Neuronal stem cell (in vitro differentiated cells): ENCODE data around the gene PCDHGA12.
"Not testable (repeated sequence)": the region's sequence is repeated elsewhere in the genome, so short reads cannot be mapped to it uniquely, and the experiment has no call there.

Experiments
- DNase-seq: peaks from one replicate; pipeline ENCODE4 v3.0.0-alpha.2; 2013; ENCODE audit warnings: low spot score
- H2AFZ ChIP-seq: one replicate; pipeline ENCODE4 v1.6.1; 2013; ENCODE audit warnings: mild to moderate bottlenecking, low read length, inconsistent platforms
- H2AK5ac ChIP-seq: 2 replicates; pipeline ENCODE4 v1.6.1; 2013; ENCODE audit warnings: low read depth, mild to moderate bottlenecking, inconsistent platforms, low read length, moderate library complexity, mixed read lengths
- H2BK120ac ChIP-seq: 2 replicates; pipeline ENCODE4 v1.6.1; 2013; ENCODE audit warnings: low read depth, mild to moderate bottlenecking, inconsistent platforms, low read length, moderate library complexity, mixed read lengths
- H2BK12ac ChIP-seq: one replicate; pipeline ENCODE4 v1.6.1; 2013; ENCODE audit warnings: low read length, inconsistent platforms
- H2BK15ac ChIP-seq: 2 replicates; pipeline ENCODE4 v1.6.1; 2013; ENCODE audit warnings: mild to moderate bottlenecking, low read length, inconsistent platforms, mixed read lengths
- H2BK5ac ChIP-seq: one replicate; pipeline ENCODE4 v1.6.1; 2013; ENCODE audit warnings: inconsistent platforms, mild to moderate bottlenecking, low read length, moderate library complexity
- H3K14ac ChIP-seq: one replicate; pipeline ENCODE4 v1.6.1; 2013; ENCODE audit warnings: low read length, inconsistent platforms
- H3K18ac ChIP-seq: 2 replicates; pipeline ENCODE4 v1.6.1; 2013; ENCODE audit warnings: low read length, inconsistent platforms
- H3K23ac ChIP-seq: 2 replicates; pipeline ENCODE4 v1.6.1; 2013; ENCODE audit warnings: low read depth, mild to moderate bottlenecking, mixed read lengths, low read length, inconsistent platforms; ENCODE audit not compliant: poor library complexity
- H3K27ac ChIP-seq: replicated peaks from 3 replicates; pipeline ENCODE4 v1.5.1; 2013; ENCODE audit warnings: low read length, inconsistent platforms
- H3K27me3 ChIP-seq, 3 experiments: 2 replicates each; pipeline ENCODE4 v1.6.1; 2013; ENCODE audit warnings: low read length in 3 of 3, mild to moderate bottlenecking in 2 of 3, inconsistent platforms in 1 of 3, low read depth in 1 of 3, mixed read lengths in 1 of 3, moderate library complexity in 1 of 3; ENCODE audit not compliant: control insufficient read depth in 3 of 3, insufficient read depth in 3 of 3
- H3K36me3 ChIP-seq, 2 donors: replicated peaks in 1 of 2; 2 replicates each; pipeline ENCODE4 v1.6.1; 2013; ENCODE audit warnings: low read length in 2 of 2; ENCODE audit not compliant: control insufficient read depth in 2 of 2, insufficient read depth in 2 of 2
- H3K4ac ChIP-seq: 2 replicates; pipeline ENCODE4 v1.6.1; 2013; ENCODE audit warnings: inconsistent platforms, mild to moderate bottlenecking, low read length, moderate library complexity
- H3K4me1 ChIP-seq, 2 donors: 1 replicate in 1 of 2; 2 replicates in 1 of 2; pipeline ENCODE4 v1.6.1; 2013; ENCODE audit warnings: low read length in 2 of 2, low read depth in 1 of 2; ENCODE audit not compliant: control insufficient read depth in 2 of 2, insufficient read depth in 1 of 2
- H3K4me2 ChIP-seq: one replicate; pipeline ENCODE4 v1.6.1; 2013; ENCODE audit warnings: mild to moderate bottlenecking, low read length, inconsistent platforms; ENCODE audit not compliant: insufficient read depth, poor library complexity, severe bottlenecking
- H3K4me3 ChIP-seq, 2 donors: 2 replicates each; pipeline ENCODE4 v1.5.1; 2013; ENCODE audit warnings: low read length in 2 of 2, mild to moderate bottlenecking in 2 of 2, inconsistent platforms in 1 of 2, moderate library complexity in 1 of 2
- H3K79me1 ChIP-seq: one replicate; pipeline ENCODE4 v1.6.1; 2013; ENCODE audit warnings: low read depth, mild to moderate bottlenecking, inconsistent platforms, low read length, moderate library complexity
- H3K9ac ChIP-seq: one replicate; pipeline ENCODE4 v1.6.1; 2013; ENCODE audit warnings: mild to moderate bottlenecking, low read depth, low read length, inconsistent platforms; ENCODE audit not compliant: poor library complexity
- H3K9me3 ChIP-seq, 2 donors: replicated peaks in 1 of 2; 2 replicates each; pipeline versions ENCODE3 to v1.6.1; 2013; ENCODE audit warnings: low read length in 2 of 2, mild to moderate bottlenecking in 2 of 2, inconsistent platforms in 1 of 2, low read depth in 1 of 2, mixed read lengths in 1 of 2, moderate library complexity in 1 of 2; ENCODE audit not compliant: control insufficient read depth in 2 of 2, insufficient read depth in 1 of 2
- H4K8ac ChIP-seq: one replicate; pipeline ENCODE4 v1.6.1; 2013; ENCODE audit warnings: low read depth, mild to moderate bottlenecking, inconsistent platforms, low read length, moderate library complexity
- H4K91ac ChIP-seq: one replicate; pipeline ENCODE4 v1.6.1; 2013; ENCODE audit warnings: low read length, low read depth, mild to moderate bottlenecking, inconsistent platforms; ENCODE audit not compliant: poor library complexity
- WGBS, 2 donors: extraction: QIAGEN DNeasy Blood & Tissue Kit; methylation state at CpG; one replicate each; pipeline ENCODE4 v1.1.7; 2013; ENCODE audit warnings: missing lambda C conversion rate in 2 of 2, mixed read lengths in 1 of 2; ENCODE audit not compliant: insufficient read length in 2 of 2, insufficient replicate concordance in 1 of 2; ENCODE audit errors: extremely low coverage in 2 of 2; 5-methylcytosine and 5-hydroxymethylcytosine counted together

PCDHGA12 gene

DNA sequence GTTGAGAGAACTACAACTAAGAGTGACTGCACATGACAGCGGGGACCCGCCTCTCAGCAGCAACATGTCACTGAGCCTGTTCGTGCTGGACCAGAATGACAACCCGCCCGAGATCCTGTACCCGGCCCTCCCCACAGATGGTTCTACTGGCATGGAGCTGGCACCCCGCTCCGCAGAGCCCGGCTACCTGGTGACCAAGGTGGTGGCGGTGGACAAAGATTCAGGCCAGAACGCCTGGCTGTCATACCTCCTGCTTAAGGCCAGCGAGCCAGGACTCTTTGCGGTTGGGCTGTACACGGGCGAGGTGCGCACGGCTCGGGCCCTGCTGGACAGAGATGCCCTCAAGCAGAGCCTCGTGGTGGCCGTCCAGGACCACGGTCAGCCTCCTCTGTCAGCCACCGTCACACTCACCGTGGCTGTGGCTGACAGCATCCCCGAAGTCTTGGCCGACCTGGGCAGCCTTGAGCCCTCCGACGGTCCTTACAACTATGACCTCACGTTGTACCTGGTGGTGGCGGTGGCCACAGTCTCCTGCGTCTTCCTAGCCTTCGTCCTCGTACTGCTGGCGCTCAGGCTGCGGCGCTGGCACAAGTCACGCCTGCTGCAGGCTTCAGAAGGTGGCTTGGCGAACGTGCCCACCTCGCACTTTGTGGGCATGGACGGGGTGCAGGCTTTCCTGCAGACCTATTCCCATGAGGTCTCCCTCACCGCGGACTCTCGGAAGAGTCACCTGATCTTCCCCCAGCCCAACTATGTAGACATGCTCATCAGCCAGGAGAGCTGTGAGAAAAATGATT, 45.6 kb upstream of the PCDHGA12 start:
- no peak for DNase-seq
- peaks cover 3% of the 10 kb centered on the region for H3K79me1 ChIP-seq
- no peak overlapping the region for H3K18ac ChIP-seq
- no peak overlapping the region for H2AFZ ChIP-seq
- H3K9me3 ChIP-seq = peaks cover 32 to 43% of the 10 kb centered on the region in 2 donors
- H2BK15ac ChIP-seq = no peak overlapping the region
- peak overlapping the region in 1 of 2 donors; percentile 57 for H3K4me3 ChIP-seq
- H3K36me3 ChIP-seq = no peaks in the 10 kb centered on the region
- no CpG with 5 or more reads among the region's 43 CpGs for WGBS, 2 donors
- H3K4ac ChIP-seq = no peak overlapping the region
- peak overlapping the region; percentile 34 for H2AK5ac ChIP-seq
- no peak overlapping the region for H2BK120ac ChIP-seq
- H4K91ac ChIP-seq = no peak overlapping the region
- no peak overlapping the region for H3K27ac ChIP-seq
- H3K4me2 ChIP-seq = no peak overlapping the region
- no peak overlapping the region for H3K23ac ChIP-seq
- no peak overlapping the region for H3K9ac ChIP-seq
- no peak overlapping the region for H2BK5ac ChIP-seq
- peak overlapping the region; percentile 74 for H4K8ac ChIP-seq
- no peaks in the 10 kb centered on the region for H3K27me3 ChIP-seq
- H3K4me1 ChIP-seq = no peaks in the 10 kb centered on the region
- no peak overlapping the region for H2BK12ac ChIP-seq
- H3K14ac ChIP-seq = no peak overlapping the region

DNA sequence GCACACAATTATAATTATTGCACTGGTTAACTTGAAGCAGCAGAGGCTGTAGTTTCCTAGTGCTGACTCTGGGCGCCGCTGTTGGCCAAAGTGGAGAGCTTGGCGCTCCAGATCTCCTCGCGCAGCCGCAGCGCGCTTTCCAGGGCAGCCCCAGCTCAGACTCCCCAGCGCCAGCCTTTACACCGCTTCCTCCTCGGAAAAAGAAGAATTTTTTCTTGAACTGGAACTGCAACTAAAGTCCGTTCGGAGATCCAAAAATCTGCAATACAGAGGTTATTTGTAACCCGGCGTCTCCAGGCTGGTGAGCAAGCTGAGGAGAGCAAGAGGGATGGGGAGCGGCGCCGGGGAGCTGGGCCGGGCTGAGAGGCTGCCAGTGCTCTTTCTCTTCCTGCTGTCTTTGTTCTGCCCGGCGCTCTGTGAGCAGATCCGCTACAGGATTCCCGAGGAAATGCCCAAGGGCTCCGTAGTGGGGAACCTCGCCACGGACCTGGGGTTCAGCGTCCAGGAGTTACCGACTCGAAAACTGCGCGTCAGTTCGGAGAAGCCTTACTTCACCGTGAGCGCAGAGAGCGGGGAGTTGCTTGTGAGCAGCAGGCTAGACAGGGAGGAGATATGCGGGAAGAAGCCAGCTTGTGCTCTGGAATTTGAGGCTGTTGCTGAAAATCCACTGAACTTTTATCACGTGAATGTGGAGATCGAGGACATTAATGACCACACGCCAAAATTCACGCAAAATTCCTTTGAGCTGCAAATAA, 42.6 kb upstream of the PCDHGA12 start, which contains the start of gene PCDHGB4:
TSS of gene PCDHGB4 (plus strand) at position 142 of the 755 bp plus-strand sequence. CDS start at position 329, 187 bp downstream.
- not testable (repeated sequence) for H2BK15ac ChIP-seq, H3K14ac ChIP-seq, H4K8ac ChIP-seq, H2BK12ac ChIP-seq, H3K4me1 ChIP-seq, H3K4ac ChIP-seq, H2BK5ac ChIP-seq, H3K9ac ChIP-seq, H3K27me3 ChIP-seq, H2AK5ac ChIP-seq, H3K79me1 ChIP-seq, H3K18ac ChIP-seq, H2BK120ac ChIP-seq, H3K27ac ChIP-seq, H4K91ac ChIP-seq, H3K23ac ChIP-seq
- peak; percentile 6 for DNase-seq
- peak within 1 kb of the TSS; percentile 32 for H3K4me2 ChIP-seq
- no CpG with 5 or more reads among the region's 40 CpGs for WGBS, 2 donors
- H3K4me3 ChIP-seq = peak within 1 kb of the TSS in 1 of 2 donors; percentile 42
- peaks cover 40 to 64% of the 10 kb centered on the region in 2 donors for H3K9me3 ChIP-seq
- H2AFZ ChIP-seq = peak within 1 kb of the TSS; percentile 82
- H3K36me3 ChIP-seq = peaks cover 7 to 11% of the 10 kb centered on the region in 2 donors

DNA sequence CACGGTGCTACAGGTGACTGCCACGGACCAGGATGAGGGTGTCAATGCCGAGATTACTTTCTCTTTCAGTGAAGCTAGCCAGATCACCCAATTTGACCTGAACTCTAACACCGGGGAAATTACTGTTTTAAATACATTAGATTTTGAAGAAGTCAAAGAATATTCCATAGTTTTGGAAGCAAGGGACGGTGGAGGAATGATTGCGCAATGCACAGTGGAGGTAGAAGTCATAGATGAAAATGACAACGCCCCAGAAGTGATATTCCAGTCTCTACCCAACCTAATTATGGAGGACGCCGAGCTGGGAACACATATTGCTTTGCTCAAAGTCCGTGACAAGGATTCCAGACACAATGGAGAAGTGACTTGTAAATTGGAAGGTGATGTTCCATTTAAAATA, 41.6 kb upstream of the PCDHGA12 start:
- Histone ChIP-seq H2BK15ac (no peak overlapping the region), H2BK12ac (no peak overlapping the region), H3K23ac (no peak overlapping the region), H4K91ac (no peak overlapping the region), H3K27me3 (no peaks in the 10 kb centered on the region), H2AK5ac (no peak overlapping the region), H3K9ac (no peak overlapping the region), H3K4me3 (no peak overlapping the region), H3K79me1 (peaks cover 4% of the 10 kb centered on the region), H3K4me1 (no peaks in the 10 kb centered on the region), H2BK5ac (no peak overlapping the region), H3K18ac (no peak overlapping the region), H3K14ac (no peak overlapping the region), H2BK120ac (no peak overlapping the region), H2AFZ (no peak overlapping the region), H3K36me3 (peaks cover 11 to 20% of the 10 kb centered on the region in 2 donors), H3K4ac (no peak overlapping the region), H3K27ac (no peak overlapping the region), H3K4me2 (no peak overlapping the region), H4K8ac (no peak overlapping the region), H3K9me3 (peaks cover 39 to 64% of the 10 kb centered on the region in 2 donors)
- no CpG with 5 or more reads among the region's 10 CpGs for WGBS, 2 donors
- DNase-seq = no peak
